ENCODE data around the gene USP17L5. TPM values are rescaled to one million over a fixed set of nuclear protein-coding genes. Genes with fewer than 3 reads are reported as not detected.
"Not testable (repeated sequence)": the region's sequence is repeated elsewhere in the genome, so short reads cannot be mapped to it uniquely, and the experiment has no call there.

USP17L5 gene
- total RNA-seq, 2 experiments from 2014 or later: not detected

- POLR2A ChIA-PET; H3K27me3 Mint-ChIP-seq; H3K9me3 Mint-ChIP-seq; H3K36me3 Mint-ChIP-seq; intact Hi-C loops (cut with micrococcal nuclease); CTCF ChIA-PET; DNase-seq; H3K4me1 Mint-ChIP-seq (ENCODE audit: low read depth); H3K27ac Mint-ChIP-seq; H3K4me3 Mint-ChIP-seq: not testable (repeated sequence)
Observed at GRCh38 chr4:9389001-9389400, 49.8 kb downstream of the USP17L5 start.

Other genes starting within 250 kb of the USP17L5 start
- not detected for gene FAM90A26, start 169.0 kb upstream of the USP17L5 start, total RNA-seq
- gene USP17L10, start 128.7 kb upstream of the USP17L5 start, total RNA-seq: not detected
- gene USP17L11, start 124.0 kb upstream of the USP17L5 start, total RNA-seq: not detected
- gene USP17L12, start 119.3 kb upstream of the USP17L5 start, total RNA-seq: not detected
- gene USP17L13, start 114.5 kb upstream of the USP17L5 start, total RNA-seq: not detected
- gene USP17L15, start 105.0 kb upstream of the USP17L5 start, total RNA-seq: not detected
- gene USP17L17, start 95.5 kb upstream of the USP17L5 start, total RNA-seq: not detected
- gene USP17L18, start 90.8 kb upstream of the USP17L5 start, total RNA-seq: not detected
- not detected for gene USP17L19, start 86.0 kb upstream of the USP17L5 start, total RNA-seq
- gene USP17L20, start 81.3 kb upstream of the USP17L5 start, total RNA-seq: not detected
- not detected for gene USP17L21, start 76.5 kb upstream of the USP17L5 start, total RNA-seq
- not detected for gene USP17L22, start 71.8 kb upstream of the USP17L5 start, total RNA-seq
- not detected for gene USP17L24, start 14.2 kb upstream of the USP17L5 start, total RNA-seq
- not detected for gene USP17L25, start 9.5 kb upstream of the USP17L5 start, total RNA-seq
- gene USP17L26, start 4.7 kb upstream of the USP17L5 start, total RNA-seq: not detected
- gene USP17L27, start 4.7 kb downstream of the USP17L5 start, total RNA-seq: not detected
- gene USP17L28, start 9.5 kb downstream of the USP17L5 start, total RNA-seq: not detected
- gene USP17L29, start 14.2 kb downstream of the USP17L5 start, total RNA-seq: not detected
- not detected for gene USP17L30, start 23.7 kb downstream of the USP17L5 start, total RNA-seq
- not detected for gene DEFB131A, start 105.0 kb downstream of the USP17L5 start, total RNA-seq